DMS79 treated with DMSO at 0.1 percent for 48 hours (cell line): ENCODE results near the gene TACR1.

Experiments used
- DNase-seq: peaks from one replicate; lab custom pipeline; 2025; lab: John Stamatoyannopoulos, UW

The TACR1 gene

GRCh38 chr2:75047992-75048625 lies 151.2 kb downstream of the TACR1 start:
- DNase-seq: no peak

GRCh38 chr2:75047189-75047991 lies 151.9 kb downstream of the TACR1 start:
- no peak for DNase-seq

- no peak for DNase-seq
These were observed 153.7 kb downstream of the TACR1 start for GRCh38 chr2:75045526-75046050.

- no peak for DNase-seq
These were observed 155.0 kb downstream of the TACR1 start for GRCh38 chr2:75044291-75044690.

- no peak for DNase-seq
These were observed 156.5 kb downstream of the TACR1 start for GRCh38 chr2:75042823-75043222.

GRCh38 chr2:75041731-75042600 lies 157.4 kb downstream of the TACR1 start:
- DNase-seq: no peak

- DNase-seq: no peak
These were observed 158.1 kb downstream of the TACR1 start for GRCh38 chr2:75041226-75041625.

- no peak for DNase-seq
These were observed 163.6 kb downstream of the TACR1 start for GRCh38 chr2:75035444-75036353.

- DNase-seq: no peak
These were observed 165.8 kb downstream of the TACR1 start for GRCh38 chr2:75033516-75033915.

- no peak for DNase-seq
These were observed 167.2 kb downstream of the TACR1 start for GRCh38 chr2:75031906-75032803.

GRCh38 chr2:75031171-75031570 lies 168.1 kb downstream of the TACR1 start:
- no peak for DNase-seq

GRCh38 chr2:75030218-75031009 lies 168.9 kb downstream of the TACR1 start:
- DNase-seq: no peak

- no peak for DNase-seq
These were observed 171.4 kb downstream of the TACR1 start for GRCh38 chr2:75027886-75028285.

GRCh38 chr2:75025633-75026380 lies 173.5 kb downstream of the TACR1 start:
- DNase-seq: no peak

GRCh38 chr2:75025216-75025615 lies 174.1 kb downstream of the TACR1 start:
- DNase-seq: no peak

- no peak for DNase-seq
These were observed 175.5 kb downstream of the TACR1 start for GRCh38 chr2:75023666-75024455.

GRCh38 chr2:75022516-75022915 lies 176.8 kb downstream of the TACR1 start:
- DNase-seq: no peak

GRCh38 chr2:75021672-75022071 lies 177.6 kb downstream of the TACR1 start:
- no peak for DNase-seq
